Ramos (cell line): ENCODE data around the gene CPED1.

ENCODE experiments used
- in situ Hi-C: fragments of 300-500 bp; cut with MboI; formaldehyde crosslinking; loops from one replicate; pipeline ENCODE4 v1.14.3; 2022; ENCODE audit warnings: low sequenced_read_pairs; ENCODE audit not compliant: unreplicated experiment

The CPED1 gene

DNA sequence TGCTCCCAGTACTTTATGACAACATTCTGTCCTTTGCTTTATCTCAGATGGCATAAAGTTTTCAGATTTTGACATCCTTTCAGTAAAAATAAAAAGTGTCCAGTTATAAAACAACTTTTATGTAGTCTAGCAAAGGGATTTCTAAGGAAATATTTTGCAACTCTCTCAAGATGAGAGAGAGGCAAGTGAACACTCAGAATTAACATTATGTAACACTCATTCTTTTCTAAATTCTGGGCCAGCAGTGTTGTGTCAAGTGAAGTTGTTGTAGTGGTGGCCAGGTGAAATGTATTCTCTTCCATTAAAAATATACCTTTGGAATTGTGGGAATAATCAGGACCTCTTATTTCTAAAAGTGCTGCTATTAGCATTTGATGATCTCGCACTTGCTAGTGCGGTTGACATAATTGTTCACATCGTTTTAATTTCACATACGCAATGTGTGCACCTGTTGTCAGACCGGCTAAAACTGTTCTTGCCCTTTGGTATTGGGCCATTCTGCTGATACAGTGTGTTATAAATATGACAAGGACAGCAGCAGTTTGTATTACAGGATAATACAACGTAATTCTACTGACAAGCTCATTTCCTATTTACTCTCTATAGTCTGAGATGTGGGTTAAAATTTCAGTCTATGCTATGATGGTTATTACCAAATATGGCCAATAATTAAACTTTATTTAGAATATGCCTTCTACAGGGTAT lies 23.8 kb downstream of the CPED1 start:
- in situ Hi-C loops = no loop called here

DNA sequence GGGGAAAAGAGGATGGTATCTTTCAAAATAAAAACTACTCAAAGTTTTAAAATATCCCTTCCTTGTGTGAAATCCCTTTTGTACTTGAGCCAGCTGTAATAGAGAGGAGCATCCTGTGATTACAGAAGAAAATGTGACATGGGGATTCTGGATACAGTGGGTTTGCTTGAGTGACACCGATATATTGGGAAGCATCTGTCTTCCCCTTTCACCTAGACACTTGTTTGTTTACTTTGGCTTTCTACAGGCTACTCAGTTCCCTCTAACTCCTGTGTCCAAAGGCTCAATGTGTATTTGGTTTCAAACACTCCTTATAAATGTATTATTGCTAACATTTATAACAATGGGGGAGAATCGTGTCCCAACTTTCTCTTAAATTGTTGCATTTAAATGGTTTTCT lies 24.4 kb downstream of the CPED1 start:
- in situ Hi-C loops = no loop called here

DNA sequence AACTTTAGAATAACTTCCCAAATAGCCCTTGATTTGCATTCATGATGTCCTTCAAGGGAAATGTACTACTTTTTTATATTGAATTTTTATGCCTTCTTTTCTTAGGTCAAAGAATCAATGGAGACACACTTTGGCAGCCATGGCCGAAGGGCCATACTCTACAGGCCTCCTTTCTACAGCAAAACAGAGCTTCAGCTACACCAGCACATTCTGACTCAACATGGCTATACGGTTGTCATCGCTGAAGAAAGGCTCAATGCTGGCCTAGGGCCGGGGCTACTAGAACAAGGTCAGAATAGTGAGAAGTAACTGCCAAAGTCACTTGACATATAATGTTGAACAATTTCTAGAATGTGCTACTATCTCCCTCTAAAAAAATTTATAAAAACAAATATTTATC lies 27.0 kb downstream of the CPED1 start:
- in situ Hi-C loops = no loop called here

DNA sequence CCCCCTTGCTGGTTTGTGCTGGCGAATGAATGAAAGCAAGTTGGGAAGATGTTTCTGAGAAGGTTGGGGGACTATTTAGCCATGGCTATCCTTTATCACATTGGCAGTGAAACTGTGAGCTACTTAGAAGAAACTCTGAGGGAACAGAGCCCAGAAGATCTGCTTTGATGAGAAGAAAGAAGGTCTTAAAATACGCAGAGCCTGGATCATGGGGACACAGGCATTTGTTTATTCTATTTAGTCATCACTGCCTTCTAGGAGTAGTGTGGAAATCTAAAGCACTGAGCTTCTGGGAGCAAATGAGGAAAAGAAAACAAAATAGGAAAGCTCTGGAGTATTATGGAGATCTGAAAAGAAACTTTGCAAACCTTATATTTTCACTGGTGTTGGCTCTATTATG lies 28.5 kb downstream of the CPED1 start:
- in situ Hi-C loops = no loop called here

DNA sequence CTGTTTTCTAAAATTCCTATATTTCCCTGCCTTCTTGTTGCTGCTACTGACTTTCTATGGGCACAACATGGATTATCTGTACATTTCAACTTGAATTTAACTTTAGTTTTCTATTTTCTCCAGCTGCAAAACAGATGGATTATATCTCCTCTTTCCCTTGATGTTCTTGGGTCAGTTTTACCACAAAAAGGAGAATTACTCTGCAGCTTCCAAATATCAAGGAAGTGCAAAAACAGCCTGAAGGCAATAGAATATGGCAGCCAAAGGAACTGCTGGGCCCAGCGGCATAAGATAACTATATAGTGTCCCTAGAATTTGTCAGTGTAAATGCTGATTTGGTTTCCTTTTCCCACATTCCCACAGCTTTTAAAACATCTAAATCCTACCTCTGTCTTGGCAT lies 29.1 kb downstream of the CPED1 start:
- in situ Hi-C loops = no loop called here

DNA sequence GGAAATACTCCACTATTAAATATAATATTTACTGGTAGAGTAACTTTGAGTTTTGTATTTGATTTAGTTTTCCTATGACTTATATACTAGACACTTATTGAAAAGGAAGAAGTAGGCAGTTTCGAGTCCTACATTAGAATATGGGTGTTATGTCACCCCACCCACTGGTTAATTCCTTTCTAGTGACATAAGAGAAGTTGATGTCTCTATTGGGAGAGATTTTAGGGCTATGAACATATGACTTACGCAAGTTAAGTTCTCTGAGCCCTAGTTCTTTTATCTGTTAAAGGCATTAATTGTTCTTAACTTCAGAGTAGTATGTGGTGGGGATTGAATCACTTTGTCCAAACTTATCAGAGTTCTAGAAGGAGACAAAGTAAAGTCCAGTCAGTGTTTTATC lies 30.5 kb downstream of the CPED1 start:
- in situ Hi-C loops = no loop called here

DNA sequence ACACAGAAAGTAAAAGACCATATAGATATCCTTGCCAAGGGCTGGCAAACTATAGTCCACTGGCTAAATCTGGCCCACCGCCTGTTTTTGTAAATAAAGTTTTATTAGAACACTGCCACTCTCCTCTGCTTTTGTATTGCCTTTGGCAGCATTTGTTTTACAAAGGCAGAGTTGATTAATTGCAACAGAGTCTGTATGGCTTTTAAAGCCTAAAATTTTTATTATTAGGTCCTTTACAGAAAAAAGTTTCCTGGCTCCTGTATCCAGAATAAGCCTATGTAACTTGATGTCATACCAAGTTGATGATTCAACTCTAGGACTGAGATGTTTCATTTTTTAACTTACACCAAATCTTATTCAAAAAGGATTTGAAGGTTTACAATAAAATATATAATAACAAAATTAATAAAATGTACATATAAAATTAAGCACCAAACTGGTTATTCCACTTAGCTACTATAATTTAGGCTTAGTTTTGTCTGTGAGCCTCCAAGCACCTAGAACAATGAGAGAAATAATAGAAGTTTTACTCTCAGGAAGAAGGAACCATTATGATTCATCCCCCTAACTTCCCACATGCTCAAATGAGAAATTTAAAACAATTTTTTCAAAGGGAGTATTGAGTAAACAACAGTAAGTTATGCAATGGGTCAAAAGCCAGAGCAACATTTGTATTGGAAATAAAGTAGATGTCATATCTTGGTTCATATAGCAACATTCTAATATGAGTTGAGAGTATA lies 31.9 kb downstream of the CPED1 start:
- in situ Hi-C loops = no loop called here

DNA sequence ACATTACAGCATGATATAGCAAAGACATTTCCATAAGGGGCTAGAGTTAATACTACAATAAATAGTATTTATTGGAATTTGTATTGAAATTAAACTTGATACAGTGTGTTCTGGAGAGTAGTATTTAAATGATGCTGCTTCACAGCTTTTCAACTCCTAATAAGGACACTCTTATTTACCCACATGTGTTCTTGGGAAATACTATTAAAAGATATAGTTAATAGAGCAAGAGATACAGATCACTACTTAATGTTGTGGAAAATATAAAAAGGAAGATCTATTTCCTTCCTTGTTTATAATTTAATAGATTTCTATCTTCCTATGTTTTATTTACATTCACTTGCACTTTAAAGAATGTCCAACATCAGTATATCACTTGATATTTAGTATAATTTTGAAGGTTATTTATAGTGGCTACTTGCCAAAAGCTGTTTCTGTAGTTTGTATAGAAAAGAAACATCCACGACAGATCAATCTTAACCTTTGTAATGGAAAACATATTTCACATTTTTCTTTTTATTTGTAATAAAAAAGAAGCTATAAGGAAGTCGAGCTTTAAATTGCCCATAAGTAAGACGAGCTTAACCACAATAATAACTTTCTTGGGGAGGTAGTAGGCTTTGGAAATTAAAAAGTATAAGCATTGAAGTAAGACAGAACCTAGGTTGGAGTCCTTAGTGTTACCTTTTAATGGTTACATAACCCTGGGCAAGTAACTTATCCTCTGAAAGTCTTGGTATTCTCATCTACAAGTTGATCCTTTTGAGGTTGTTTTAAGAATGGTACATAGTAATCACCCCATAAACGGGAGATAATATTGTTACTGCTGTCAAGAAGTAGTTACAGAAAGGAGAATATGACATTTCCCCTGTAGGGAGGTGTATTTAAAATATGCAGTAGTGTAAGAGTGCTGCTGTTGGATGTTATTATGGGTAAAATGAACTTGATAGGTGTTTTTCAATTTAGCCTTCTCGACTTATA lies 32.8 kb downstream of the CPED1 start:
- in situ Hi-C loops = no loop called here

DNA sequence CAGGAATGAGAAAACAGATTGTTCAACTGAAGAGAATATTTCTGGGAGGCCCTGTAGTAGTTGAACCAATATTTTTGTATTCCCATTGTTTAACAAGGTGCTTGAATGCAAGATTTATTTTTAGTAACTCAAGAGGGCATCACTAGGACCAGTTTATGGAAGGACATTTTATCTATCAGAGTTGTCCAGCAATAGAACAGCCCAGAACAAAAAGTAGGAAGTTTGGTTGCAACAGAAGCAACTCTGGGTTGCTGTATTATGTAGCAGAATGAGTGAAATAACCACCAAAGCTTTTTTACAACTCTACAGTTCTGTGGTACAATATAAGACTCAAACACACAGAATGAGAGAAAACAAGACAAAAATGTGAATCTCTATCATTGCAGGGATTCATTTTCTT lies 34.7 kb downstream of the CPED1 start:
- in situ Hi-C loops = no loop called here

DNA sequence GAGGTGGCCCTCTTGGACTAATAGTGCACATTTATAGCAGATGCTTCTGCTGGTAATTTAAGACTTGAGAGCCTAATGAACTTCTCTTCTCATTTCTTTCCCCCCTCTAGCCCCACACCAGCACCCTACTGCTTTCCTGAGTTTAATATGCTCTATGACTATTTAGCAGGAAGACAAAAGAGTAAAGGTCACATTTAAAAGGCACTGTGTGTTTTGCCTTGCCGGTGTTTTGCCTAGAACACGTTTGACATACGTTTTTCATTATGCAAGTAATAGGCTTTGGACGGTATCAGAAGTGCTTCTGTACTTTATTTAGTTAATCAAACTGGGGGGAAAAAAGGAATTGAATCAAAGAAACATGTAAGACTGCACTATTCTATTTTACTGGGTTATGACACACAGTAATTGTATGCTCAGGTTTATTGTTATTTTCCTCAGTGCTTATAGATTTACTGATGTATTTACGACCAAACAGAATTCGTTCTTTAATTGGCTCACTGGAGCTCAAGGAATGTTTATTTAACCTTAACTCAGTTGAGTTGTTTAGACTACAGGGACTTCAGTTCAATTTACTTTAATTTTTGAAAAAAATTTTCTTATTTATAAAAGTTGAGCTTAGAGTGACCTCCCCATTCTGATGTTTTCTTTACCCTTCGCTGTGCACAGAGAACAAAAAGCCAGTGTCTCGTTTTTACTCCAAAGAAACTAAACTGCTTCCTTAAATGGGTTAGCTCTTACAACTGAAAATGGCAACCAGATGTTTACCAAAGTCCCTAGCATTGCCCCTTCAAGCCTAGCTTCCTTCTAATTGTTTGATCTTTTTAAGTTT lies 35.4 kb downstream of the CPED1 start:
- in situ Hi-C loops = no loop called here

DNA sequence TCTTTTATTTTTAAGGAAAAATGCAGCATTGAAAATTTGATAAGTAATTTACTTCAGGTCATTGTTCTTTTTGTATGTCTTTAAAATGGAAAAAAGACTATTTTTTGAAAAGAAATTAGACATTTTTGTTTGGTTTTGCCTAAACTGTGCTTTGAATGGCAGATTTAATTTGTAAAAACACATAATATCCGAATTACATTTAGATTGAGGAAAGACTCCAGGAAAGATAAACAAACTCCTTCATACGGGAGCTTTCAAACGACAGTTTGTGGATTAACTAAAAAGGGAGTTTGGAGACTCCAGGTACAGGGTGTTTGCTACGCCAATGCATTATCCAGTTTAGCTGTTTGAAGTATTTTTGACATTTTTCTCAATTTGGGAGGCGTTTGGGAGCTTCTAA lies 36.1 kb downstream of the CPED1 start:
- in situ Hi-C loops = no loop called here

DNA sequence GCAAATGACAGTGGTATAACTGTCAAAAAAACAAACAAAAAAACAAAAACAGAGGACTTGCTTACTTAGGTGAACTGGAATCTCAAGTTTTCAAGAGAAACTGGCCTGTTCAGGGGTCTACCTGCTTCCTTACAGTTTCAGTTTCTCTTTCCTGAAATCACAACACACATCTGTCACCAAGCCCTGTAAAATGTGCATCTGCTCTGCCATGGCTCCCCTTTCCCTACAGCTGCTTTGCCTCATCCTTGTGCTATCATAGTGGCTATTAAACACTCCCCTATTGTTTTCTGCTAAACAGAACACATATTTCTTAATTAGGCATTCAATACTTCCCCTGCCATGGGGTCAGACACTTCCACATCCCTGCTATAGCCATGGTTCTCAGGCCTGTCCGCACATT lies 37.6 kb downstream of the CPED1 start:
- in situ Hi-C loops = no loop called here

DNA sequence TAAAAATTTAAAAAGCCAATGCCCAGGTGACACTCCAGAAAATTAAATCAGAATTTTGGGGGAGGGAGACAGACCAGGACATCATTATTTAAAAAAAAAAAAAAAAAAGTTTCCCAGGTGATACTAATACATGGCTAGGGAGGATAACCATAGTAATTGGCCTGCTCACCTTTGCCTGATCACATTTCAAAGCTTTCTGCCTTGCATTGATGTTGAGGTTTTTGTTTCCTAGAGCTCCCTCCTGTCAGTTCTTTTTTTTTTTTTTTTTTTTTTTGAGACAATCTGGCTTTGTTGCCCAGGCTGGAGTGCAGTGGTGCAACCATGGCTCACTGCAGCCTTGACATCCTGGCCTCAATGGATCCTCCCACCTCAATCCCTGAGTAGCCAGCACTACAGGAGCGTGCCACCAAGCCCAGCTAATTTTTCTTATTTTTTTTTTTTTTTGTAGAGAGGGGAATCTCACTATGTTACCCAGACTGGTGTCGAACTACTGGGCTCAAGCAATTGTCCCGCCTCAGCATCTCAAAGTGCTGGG lies 38.1 kb downstream of the CPED1 start:
- in situ Hi-C loops = no loop called here

DNA sequence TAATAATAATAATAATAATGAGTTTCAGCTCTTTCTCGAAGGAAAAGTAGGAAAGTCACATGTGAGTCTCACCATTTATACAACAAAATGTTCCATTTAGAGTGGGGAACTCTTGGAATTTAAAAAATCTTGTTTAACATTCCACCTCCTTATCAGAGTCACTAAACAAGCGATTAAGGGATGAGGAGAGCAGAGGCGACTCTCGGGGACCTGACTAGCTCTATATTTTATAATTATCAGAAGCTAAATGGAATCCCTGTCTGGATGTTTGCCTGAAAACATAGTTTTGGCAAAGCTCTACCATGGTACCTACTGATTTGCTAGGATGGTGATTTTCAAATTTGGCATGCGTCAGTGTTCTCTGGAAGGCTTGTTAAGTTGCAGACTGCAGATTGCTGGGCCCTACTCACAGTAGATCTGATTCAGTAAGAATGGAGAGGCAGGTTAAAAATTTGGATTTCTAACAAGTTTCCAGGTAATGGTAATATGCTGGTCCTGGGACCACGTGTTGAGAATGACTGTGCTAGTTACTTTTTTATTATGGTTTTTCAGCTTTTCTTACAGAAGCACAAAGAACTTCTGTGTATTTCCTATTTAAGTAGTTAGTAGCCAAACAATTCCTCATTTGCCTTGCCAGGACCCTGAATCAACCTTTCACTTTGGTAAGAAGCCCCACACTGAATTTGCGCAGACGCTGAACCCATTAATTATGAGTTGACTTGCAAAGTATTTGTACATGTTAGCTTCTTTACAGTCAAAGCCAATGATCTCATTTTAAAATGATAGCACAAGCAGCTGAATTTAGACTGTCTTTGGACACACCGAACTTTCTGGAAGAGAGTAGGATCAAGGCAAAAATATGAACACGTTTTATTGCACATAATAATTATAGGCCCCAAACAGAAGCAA lies 39.5 kb downstream of the CPED1 start:
- in situ Hi-C loops = no loop called here

DNA sequence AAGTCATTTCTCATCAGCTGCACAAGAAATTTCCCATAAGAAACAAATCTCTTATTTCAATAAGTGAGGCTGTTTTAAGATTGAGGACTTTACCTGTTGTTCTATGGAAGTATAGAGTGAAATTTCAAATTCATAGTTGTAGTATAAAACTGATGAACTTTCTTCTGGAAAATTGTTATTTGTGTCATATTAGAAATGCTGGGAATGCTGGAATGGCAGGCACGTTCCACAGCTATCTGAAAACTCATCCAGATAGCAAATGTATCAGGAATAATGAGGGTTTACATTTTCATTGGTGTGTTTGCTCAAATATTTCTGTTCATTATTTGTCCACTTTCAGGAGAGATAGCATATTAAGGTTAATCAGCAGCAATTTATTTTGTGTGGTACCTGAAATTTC lies 40.8 kb downstream of the CPED1 start:
- in situ Hi-C loops = no loop called here

DNA sequence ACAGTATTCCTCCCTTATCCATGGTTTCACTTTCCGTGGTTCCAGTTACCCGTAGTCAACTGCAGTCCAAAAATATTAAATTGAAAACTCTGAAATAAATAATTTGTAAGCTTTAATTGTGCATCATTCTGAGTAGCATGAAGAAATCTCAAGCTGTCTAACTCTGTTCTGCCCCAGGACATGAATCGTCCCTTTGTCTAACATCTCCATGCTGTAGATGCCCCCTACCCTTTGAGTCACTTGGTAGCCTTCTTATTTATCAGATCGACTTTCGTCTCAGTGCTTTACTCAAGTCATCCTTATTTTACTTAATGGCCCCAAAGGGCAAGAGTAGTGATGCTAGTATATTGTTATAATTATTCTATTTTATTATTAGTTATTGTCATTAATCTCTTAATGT lies 41.8 kb downstream of the CPED1 start:
- in situ Hi-C loops = no loop called here

DNA sequence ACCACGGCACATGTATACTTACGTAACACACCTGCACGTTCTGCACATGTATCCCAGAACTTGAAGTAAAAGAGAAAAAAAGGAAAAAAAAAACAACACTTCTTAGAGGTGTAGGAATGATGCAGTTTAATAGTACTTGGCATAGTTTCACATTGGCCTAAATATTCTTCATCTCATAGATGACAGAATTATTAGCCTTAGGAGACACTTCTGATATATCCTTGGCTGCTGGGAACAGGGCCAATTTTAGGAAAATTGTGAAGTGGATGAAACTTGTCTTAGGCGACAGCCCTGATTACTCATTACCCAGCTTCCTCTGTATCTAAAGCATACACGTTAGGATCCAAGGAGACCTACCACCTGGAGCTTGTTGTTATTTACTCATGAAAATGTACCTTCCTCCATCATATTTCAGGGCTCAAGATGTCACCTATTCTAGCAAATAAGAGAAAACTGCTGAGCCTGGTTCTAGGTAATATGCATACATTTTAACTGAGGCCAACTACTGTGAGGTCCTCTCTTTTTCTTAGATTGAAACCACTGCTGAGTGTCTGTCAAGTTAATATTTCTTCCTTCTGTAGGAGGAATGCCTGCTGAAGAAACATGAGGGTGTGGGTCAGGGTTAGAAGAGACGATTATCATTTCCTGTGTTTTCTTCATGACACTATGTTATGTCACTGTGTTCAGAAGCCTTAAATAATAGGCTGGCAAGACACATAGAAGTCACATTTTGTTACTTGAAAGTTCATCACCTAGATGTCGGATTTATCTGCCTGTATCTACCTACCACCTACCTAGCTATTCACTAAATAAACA lies 44.3 kb downstream of the CPED1 start:
- in situ Hi-C loops = no loop called here

DNA sequence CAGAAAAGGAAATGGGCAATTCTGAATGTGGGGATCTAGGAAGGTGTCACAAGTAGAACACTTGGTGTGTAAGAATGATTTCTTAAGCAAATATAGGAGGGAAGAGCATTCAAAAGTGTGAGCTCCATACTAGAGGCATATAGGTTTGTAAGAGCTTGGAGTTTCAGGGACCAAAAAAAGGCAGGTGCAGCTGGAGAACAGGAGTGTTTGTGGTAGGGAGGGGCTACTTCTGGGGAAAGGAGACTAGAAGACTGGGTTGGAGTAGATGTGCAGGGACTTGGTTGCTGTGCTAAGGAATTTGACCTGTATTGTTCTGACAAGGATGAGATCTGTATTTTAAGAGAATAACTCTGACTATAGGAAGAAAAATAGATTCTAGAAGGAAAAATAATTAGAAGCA lies 46.4 kb downstream of the CPED1 start:
- in situ Hi-C loops = no loop called here
